Activated CD8-positive, alpha-beta memory T cell treated with anti-CD3 and anti-CD28 coated beads for 36 hours (primary cell): ENCODE data around the gene COX19. TPM values are rescaled to one million over a fixed set of nuclear protein-coding genes. Genes with fewer than 3 reads are reported as not detected.

ENCODE experiments used
- CTCF ChIA-PET: fragments of 350-600 bp; sonication (Branson Sonifier 250); formaldehyde crosslinking; loops from one replicate; lab custom pipeline; 2021; ENCODE audit warnings: antibody characterized with exemption; lab: Charles Lee
- POLR2A ChIA-PET: fragments of 350-600 bp; sonication (Branson Sonifier 250); formaldehyde crosslinking; loops from one replicate; lab custom pipeline; 2021; ENCODE audit warnings: antibody characterized with exemption; lab: Charles Lee
- total RNA-seq, 2 experiments: library from RNA; stranded (reverse); gene quantifications; one replicate each; pipeline ENCODE4 v1.2.3, GENCODE V29; 2021

Gene COX19
- total RNA-seq, 2 experiments from 2014 or later, result 18.2 to 20.3 TPM

DNA sequence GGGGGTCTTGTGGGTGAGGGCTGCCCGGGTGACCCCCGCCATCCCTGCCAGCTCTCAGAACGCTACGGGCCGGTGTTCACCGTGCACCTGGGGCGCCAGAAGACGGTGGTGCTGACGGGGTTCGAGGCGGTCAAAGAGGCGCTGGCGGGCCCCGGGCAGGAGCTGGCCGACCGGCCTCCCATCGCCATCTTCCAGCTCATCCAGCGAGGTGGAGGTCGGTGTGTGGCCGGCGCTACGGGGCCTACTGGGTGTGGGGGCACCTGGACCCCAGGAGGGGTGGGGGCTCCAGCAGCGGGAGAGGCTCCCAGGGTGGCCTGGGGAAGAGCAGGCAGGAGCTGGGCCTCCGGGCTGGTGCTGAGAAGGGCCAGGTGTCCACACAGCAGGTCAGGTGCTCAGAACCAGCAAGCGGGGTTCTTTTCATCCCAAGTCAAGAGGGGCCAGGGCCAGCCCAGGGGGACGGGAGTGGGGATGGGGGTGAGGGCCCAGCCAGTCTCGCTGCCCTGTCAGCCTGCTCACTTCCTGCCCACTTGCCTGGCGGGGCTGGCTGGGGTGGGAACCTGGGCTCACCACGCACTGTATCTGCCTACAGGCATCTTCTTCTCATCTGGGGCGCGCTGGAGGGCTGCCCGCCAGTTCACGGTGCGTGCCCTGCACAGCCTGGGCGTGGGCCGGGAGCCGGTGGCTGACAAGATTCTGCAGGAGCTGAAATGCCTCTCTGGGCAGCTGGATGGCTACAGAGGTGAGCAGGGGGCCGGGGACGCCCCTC lies 9.2 kb upstream of the COX19 start:
- ChIA-PET CTCF (no interaction called here), POLR2A (no interaction called here)

DNA sequence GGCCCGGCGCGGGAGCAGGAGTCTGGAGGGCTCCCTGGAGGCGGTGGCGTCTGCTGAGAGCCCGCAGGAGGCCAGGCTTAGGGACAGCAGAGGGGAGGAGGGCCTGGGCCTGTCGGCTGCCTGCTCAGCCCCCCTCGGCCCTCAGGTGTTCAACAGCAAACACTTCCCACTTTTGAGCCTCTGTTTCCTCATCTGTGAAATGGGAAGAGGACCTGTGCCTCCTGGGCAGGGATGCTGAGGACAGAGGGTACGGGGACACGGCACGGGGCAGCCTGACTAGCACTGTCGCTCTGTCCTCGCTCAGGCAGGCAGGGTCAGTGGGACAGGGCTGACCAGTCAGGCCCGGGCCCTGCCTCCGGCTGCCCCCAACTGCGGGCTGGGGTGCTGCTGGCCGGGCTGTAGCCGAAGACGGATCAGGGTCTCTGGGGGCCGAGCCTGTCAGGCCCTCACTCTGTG lies 8.3 kb upstream of the COX19 start:
- ChIA-PET CTCF (no interaction called here), POLR2A (no interaction called here)

DNA sequence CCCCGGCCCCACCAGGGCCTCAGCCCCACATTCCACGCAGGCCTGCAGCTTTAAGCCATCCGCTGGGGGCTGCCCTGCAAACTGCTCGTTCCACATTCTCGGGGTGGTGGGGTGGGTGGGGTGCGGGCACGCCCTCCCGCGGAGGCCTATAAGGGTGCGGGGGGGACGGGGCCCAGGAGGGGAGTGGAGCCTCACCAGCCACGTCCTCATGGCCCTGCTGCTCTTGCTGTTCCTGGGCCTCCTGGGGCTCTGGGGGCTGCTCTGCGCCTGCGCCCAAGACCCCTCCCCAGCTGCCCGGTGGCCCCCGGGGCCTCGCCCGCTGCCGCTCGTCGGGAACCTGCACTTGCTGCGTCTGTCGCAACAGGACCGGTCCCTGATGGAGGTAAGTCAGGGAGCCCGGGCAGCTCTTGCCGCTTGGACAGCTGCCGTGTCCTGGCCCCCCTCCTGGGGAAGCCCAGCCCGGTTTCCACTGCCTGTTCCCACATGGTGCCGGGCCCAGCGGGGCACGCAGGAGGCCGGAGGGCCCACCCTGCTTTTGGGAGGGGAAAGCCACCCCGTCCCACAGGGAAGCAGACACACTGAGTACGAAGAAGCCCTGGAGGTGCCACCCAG lies 7.8 kb upstream of the COX19 start, which contains the start of gene CYP2W1:
TSS of gene CYP2W1 (plus strand) at position 178 of the 612 bp plus-strand sequence. CDS start at position 209, 31 bp downstream.
- ChIA-PET CTCF (interaction anchor here (2.5 kb wide), 1 partner anchor 10 kb away, joined by 15 read pairs; no protein-coding TSS in a partner anchor), POLR2A (no interaction called here)

DNA sequence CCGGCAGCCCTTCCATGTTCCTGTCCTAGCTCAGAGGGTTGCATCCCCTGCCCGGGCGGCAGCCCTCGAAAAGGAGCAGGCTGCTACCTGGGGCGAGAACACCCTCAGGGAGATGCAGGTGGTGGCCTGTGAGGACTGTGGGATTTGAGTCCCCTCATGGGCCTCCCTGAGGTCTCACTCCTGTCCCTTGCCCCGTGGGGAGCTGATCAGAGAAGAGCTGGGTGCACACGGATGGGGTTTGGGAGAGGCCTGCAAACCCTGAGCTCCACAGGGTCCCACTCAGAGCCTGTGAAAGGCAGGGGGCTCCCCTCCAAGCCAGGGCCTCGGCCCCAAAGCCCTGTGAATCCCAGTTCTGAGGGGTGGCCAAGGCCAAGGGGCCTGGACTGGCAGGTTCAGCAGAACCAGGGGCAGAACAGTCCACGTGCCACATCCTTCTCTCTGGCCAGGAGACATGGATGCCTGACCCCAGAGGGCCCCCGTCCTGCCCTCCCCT lies 7.2 kb upstream of the COX19 start:
- ChIA-PET POLR2A (no interaction called here), CTCF (interaction anchor here (2.5 kb wide), 1 partner anchor 10 kb away, joined by 15 read pairs; no protein-coding TSS in a partner anchor)

DNA sequence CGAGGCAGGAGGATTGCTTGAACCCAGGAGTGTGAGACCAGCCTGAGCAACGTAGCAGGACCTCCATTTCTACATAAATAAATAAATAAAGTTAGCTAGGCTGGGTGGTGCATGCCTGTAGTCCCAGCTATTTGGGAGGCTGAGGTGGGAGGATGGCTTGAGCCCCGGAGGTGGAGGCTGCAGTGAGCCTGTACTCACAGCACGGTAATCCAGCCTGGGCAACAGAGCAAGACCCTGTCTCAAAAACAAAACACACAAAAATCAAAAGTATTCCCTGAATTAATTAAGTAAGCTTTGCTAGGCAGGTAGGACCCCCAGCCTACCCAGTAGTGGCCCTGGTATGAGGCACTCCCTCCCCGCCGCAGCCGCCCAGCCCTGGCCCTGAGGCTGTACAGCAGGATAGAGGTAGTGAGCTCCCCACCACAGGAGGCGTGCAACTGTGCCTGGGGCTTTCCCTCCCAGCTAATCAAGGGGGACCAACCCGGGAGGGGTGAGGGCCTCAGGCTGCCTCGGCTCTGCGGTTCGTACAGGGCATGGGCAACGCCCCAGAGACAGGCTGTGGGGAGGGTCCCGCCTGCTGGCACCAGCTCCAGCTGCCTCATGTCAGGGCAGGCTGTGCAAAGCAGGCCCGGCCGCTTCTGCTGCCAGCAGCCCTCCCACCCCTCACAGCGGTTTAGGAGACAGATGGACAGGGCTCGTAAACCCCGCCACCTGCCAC lies 6.6 kb upstream of the COX19 start:
- POLR2A ChIA-PET, result no interaction called here
- CTCF ChIA-PET, result interaction anchor here (2.5 kb wide), 1 partner anchor 11 kb away, joined by 15 read pairs; no protein-coding TSS in a partner anchor

DNA sequence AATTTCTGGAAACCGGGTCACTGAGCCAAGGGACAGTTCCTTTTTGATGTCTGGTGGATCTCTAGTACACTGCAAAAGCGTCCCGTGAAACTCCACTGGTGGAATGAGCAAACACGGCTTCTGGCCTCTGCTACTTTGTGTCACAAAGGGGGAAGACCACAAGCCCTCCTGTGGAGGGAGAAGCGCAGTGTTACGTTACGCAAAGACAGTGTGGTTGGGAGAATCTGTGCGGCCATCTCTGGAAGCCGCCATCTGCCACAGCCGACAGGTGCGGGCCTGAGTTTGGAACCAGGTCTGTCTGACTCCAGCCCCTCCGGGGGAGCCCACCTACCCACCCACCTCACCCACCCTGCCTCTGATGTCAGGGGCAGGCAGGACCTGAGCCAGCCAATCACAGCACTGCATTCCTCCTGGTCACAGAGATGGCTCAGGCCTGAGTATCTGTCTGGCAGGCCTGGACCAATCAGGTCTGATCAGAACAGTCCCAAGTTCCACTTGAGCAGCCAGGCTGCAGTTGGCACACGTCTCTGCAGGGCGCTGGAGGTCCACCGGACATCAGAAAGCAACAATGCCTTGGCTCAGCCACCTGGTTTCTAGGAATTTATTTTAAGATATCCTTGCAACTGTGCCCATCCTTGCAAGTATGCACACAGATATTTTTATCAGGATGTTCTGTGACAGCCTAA lies 4.7 kb upstream of the COX19 start:
- ChIA-PET CTCF (no interaction called here), POLR2A (no interaction called here)

DNA sequence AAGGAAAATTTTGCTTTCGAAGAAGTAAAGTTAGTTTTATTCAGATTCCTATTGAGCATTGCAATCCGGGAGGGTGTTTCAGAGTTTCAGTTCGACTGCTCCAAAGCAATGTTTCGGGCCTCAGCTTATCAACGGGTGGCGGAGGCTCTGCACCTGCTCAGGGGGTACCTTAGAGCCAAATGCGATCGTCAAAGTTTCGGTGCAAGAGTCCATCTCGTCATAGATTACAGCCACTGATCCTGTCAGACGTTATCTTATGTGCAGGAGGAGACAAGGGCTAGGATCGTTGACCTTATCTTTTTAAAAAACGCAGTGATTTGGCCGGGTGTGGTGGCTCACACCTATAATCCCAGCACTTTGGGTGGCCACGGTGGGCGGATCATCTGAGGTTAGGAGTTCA lies 3.8 kb upstream of the COX19 start:
- POLR2A ChIA-PET, result no interaction called here

DNA sequence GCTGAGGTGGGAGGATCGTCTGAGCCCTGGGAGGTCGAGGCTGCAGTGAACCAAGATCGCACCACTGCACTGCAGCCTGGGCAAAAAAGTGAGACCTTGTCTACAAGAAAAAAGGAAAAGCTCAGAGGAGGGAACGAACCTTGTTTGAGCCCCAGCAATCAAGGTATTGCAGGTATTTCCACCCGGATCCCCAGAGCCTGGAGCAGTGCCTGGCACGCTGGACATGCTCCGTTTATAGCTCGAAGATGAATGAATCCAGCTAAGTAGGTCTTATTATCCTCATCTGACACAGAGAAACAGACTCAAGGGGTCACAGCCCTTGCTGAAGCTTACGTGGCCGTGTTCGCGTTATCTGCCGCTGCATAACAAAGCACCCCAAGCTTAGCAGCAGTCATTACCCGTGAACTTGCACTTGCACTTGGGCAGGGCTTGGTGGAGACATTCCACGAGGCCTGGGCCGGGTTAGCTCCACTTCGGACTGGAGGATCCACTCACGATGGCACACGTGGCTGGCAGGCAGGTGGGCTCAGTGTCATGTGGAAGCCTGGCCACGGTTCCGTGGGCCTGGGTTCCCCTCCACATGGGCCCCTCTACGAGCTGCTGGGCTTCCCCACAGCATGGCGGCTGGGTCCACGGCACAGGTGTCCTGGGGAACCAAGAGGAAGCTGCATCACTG lies 3.2 kb upstream of the COX19 start:
- POLR2A ChIA-PET, result no interaction called here
- CTCF ChIA-PET, result interaction anchor here (0.6 to 2.9 kb wide), 4 partner anchors 14 to 101 kb away, joined by 3 to 15 read pairs (median 3); no protein-coding TSS in a partner anchor

More for the DNA sequence above, 3.8 kb upstream of the COX19 start:
- CTCF ChIA-PET, result interaction anchor here (2.9 kb wide), 1 partner anchor 14 kb away, joined by 15 read pairs; no protein-coding TSS in a partner anchor

DNA sequence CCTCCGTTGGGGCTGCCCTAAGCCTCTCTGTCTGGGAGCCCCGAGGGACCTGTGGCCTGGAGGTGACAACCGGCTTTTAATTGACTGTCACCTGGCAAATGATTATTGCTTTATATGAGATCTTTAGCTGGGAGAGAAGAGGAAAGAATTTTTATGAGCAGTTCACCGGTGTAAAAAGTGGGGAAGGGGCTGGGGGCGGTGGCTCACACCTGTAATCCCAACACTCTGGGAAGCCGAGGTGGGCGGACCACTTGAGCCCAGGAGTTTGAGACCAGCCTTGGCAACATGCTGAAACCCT lies 2.6 kb upstream of the COX19 start:
- ChIA-PET POLR2A (no interaction called here), CTCF (interaction anchor here (1.0 to 2.9 kb wide), 3 partner anchors 15 to 101 kb away, joined by 3 to 15 read pairs (median 3); no protein-coding TSS in a partner anchor)

DNA sequence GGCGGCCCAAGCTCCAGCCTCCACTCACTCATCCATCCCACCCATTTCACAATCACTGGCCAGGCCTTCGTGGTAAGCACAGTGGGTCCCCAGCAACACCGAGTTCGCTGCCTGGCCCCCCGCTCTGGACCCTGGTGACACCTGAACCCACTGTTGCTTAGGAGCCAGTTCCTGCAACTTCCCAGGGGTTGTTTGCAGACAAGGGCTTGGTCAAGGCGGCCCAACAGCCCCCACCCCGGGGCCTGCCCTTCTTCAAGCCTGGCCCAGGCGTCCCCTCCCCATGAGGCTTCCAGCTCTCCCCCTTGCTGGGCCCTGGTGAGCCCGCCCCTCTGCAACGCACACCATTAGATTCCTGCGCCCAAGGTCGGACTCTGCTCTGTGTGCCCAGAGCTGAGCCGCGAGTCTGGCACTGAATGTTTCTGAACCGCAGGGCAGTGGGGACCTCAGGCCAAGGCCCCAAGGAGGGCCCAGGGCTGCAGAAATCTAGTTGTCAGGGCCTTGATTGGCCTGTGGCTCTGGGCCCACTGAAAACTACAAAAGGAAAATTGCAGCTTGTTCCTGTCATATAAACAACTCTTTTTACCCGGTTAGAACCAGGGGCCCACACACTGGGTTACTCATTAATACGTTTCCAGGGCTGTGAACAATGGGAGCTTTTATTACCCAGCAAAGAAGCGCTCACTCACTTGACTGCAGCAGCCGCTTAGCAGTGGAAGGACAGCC lies 2.1 kb upstream of the COX19 start:
- POLR2A ChIA-PET, result no interaction called here
- CTCF ChIA-PET, result interaction anchor here (1.0 to 2.9 kb wide), 3 partner anchors 15 to 102 kb away, joined by 3 to 15 read pairs (median 3); no protein-coding TSS in a partner anchor

DNA sequence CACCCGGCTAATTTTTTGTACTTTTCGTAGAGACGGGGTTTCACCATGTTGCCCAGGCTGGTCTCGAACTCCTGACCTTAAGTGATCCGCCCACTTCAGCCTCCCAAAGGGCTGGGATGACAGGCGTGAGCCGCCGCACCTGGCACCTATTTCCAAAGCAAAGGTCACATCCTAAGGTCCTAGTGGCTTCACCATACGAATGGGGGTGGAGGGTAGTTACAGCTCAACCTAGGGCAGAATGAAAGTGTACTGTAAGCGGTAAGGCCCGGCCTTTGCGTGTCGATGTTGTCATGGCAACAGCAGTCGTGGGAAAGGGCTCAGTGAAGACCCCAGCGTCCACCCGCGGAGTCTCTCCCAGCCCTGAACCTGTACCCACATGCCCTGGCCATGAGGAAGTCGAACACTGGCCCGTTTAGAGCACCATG lies 1.6 kb upstream of the COX19 start:
- POLR2A ChIA-PET, result no interaction called here
- CTCF ChIA-PET, result interaction anchor here (2.9 kb wide), 1 partner anchor 16 kb away, joined by 15 read pairs; no protein-coding TSS in a partner anchor

DNA sequence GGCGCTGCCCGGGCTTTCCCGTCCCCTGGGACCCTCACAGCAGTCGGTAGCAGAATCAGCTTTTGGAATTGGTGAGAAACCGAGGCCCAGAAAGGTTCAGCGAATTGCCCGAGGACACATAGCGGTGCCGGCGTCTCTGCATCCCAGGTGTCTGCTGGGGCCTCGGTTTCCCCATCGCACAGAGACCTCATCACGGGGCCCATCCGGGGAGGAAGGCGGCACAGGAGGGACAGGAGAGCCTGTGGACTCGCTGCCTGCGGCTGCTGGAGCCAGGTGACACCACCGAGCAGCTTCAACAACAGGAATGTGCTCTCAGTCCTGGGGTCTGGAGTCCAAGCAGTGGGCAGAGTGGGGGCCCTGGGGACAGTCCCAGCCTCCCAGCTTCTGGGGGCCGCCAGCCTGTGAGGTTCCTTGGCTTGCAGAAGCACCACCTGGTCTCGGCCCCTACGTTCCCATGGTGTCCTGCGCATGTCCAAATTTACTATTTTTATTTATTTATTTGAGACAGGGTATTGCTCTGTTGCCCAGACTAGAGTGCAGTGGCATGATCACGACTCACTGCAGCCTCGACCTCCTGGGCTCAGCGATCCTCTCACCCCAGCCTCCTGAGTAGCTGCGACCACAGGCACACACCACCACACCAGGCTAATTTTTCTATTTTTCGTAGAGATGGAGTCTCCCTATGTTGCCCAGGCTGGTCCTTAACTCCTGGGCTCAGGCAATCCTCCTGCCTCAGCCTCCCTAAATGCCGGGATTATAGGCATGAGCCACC lies 539 bp upstream of the COX19 start:
- CTCF ChIA-PET, result interaction anchor here (1.2 to 3.4 kb wide), 6 partner anchors 17 to 163 kb away, joined by 3 to 23 read pairs (median 4); partner anchors contain the start of gene GPR146
- POLR2A ChIA-PET, result interaction anchor here (1.4 to 2.6 kb wide), 2 partner anchors 53 to 163 kb away, joined by 7 to 22 read pairs; a partner anchor contains a TSS

DNA sequence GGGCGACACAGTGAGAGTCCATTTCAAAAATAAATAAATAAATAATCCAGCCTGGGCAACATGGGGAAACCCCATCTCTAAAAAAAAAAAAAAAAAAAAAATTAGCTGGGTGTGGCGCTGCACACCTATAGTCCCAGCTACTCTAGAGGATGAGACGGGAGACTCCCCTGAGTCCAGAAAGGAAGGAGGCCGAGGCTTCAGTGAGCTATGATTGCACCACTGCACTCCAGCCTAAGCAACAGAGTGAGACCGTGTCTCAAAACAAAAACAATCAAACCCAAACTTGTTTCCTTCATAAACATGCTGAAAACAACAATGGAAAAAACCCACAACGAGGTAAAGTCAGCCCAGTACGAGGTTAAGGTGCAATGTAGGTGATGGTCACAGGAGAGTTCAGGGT lies 1.2 kb downstream of the COX19 start:
- CTCF ChIA-PET, result interaction anchor here (0.6 to 3.4 kb wide), 6 partner anchors 19 to 144 kb away, joined by 3 to 23 read pairs (median 4); no protein-coding TSS in a partner anchor
- POLR2A ChIA-PET, result interaction anchor here (0.7 to 2.6 kb wide), 2 partner anchors 49 to 51 kb away, joined by 9 to 22 read pairs; no protein-coding TSS in a partner anchor

DNA sequence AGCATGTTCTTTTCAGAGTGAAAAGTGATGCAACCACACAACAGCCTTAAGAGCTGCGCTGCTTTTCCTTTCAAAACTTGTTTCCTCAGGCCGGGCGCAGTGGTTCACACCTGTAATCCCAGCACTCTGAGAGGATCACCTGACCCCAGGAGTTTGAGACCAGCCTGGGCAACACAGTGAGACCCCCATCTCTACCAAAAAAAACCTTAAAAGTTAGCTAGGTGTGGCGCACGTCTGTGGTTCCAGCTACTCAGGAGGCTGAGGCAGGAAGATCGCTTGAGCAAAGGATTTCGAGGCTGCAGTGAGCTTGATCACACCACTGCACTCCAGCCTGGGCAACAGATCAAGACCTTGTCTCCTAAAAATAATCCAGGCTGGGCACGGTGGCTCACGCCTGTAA lies 2.0 kb downstream of the COX19 start:
- POLR2A ChIA-PET, result interaction anchor here (0.7 kb wide), 1 partner anchor 70 kb away, joined by 3 read pairs; no protein-coding TSS in a partner anchor
- CTCF ChIA-PET, result interaction anchor here (3.4 kb wide), 1 partner anchor 20 kb away, joined by 23 read pairs; no protein-coding TSS in a partner anchor

DNA sequence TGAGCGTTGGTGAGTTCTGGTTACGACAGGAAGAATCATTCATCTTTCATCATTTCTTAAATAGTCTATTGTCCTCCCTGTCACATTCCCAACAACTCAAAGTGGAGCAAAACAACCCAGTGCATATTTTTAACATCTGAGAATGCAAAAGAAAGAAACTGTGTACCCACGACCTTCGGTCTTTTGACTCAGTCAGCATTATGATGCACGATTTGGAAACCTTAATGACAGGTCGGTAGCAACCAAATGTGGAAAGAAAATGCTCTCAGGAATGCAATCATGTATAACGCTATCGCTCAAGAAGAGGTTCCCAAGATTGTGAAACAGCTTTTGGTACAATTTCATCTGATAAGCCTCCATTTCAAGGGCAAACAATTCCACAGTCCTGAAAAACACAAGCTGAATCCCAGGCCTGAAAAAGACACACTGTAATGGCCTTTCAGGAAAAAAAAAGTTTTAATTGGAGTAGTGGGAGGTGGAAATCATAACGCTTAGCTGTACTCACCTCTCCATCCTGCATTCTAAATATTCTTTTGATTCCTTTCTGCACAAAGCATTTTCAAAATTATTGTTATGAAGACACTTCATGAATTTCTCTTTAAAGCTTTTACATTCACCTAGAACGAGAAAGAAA lies 2.6 kb downstream of the COX19 start:
- CTCF ChIA-PET, result interaction anchor here (3.4 kb wide), 1 partner anchor 20 kb away, joined by 23 read pairs; no protein-coding TSS in a partner anchor
- POLR2A ChIA-PET, result interaction anchor here (0.7 kb wide), 1 partner anchor 71 kb away, joined by 3 read pairs; no protein-coding TSS in a partner anchor

DNA sequence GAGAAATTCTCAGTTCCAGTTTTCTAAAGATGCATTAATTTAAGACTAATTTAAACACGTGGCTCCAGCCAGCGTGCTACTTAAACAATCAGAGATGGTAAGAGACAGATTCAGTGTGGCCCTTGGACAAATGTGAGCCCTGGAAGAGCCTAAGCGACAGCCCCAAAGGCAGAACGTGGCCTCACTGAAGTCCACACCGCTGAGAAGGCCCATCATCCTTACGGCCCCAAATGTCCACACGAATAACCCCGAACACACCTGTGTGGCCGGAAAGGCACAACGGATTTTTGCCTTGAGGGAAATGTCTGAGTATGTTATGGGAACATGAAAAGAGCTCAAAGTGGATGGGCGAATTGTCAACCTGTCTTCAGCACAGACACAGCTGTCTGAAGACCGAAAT lies 3.2 kb downstream of the COX19 start:
- ChIA-PET CTCF (no interaction called here), POLR2A (no interaction called here)
